Stimulated activated CD8-positive, alpha-beta memory T cell treated with anti-CD3 and anti-CD28 coated beads, Interleukin-15, amount 100 ng/mL, for 4 hours (primary cell): ENCODE results near the gene XPR1.

Source experiments
- DNase-seq, 2 donors: peaks; one replicate each; pipeline ENCODE4 v3.0.0-alpha.2; 2020; ENCODE audit warnings: low read depth in 2 of 2

XPR1 gene

DNA sequence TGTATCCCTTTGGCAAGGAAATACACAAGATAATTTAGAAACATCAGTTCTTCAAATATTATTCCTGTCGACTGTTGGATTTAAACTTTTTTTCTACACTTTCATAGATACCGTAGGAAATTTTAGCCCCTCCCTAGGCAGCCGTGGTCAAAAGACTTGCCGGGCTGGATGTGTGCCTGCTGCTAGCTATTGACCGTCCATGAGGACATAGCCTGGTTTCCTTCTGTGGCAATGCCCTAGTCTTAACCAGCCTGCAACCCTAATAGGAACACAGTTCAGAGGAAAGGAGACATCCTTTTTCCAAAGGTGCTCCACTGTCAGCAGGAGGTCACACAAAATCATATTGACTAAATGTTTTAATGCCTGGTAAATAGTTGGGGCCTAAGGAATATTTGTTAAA is 260.4 kb downstream of the XPR1 start:
- DNase-seq = no peak

GRCh38 chr1:180892675-180893074 is 260.9 kb downstream of the XPR1 start:
- DNase-seq = no peak

DNA sequence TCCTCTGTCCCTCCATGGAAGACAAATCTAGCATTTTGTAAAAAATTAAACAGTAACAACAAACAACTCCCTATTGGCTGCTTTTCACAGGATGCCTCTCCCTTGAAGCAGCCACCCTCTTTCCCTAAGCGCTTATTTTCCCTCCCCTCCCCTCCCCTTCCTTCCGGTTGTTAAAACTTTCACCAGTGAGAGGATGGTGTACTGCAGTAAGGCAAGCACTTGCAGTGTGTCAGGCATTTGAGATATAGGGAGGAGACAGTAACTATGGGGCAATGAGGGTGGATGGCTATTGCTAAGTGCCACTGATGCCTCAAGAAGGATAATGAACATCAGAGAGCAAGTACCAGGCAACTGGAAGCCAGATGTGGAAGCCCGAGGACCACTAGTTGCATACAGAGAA is 261.8 kb downstream of the XPR1 start:
- DNase-seq = no peak

- no peak for DNase-seq
Measured at GRCh38 chr1:180896161-180896560, 264.3 kb downstream of the XPR1 start.

- DNase-seq = no peak
Measured at GRCh38 chr1:180898441-180899219, 266.8 kb downstream of the XPR1 start.

DNA sequence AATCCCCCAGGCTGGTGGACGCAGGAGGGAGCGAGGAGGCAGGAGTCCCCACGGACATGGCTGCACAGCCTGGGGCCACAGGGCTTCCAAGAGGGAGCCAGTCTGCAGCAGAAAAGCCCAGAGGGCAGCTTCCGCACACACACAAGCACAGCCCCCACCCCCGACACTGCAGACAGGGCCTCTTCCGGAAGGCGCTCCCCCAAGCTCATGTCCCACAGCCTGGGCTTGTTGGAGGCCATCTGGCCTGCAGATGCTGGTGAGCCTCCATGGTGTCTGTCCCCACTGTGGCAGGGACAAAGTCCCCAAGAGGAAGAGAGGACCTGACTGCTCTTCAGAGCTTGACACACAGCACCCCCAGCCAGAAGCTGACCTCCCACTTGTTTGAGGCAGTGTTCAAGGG is 267.4 kb downstream of the XPR1 start:
- DNase-seq = no peak

DNA sequence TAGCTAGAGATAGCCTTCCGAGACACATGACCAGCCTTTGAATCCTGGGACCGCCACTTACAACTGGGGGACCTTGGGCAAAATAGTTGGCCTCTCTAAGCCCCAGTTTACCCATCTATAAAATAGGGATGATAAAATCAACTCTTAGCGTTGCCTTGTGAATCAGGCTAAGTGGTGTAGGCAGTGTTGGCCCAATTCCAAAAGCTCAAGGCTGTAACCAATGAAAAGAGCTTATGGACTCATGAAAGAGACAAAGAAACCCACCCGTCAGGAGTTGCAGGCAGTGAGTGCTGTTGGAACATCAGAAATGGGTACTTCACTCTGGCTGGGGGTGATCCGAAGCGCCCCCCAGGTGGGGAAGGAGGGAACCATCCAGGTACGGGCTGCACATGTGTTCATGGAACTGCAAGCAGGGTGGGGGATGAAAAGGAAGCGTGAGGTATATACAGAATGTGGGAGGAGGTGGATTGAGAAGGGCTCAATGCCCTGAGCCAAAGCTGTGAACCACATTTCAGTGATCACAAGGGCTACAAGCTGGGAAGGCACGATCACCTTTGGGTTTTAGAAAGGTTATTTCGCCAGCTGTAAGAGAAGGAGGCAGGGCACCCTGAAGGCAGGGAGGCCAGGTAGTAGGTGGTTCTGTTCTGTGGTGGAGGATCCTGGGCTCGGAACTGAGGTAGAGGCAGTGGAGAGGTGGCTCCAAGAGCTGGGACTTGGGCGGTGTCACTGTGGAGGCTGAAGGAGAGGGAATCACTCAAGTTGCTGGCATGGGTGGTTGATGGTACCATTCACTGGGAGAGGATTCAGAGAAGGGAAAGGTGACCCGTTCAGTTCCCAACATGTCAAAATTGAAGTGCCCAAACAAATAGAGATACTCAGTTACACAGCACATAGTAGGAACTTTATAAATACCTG is 269.5 kb downstream of the XPR1 start:
- DNase-seq = no peak

DNA sequence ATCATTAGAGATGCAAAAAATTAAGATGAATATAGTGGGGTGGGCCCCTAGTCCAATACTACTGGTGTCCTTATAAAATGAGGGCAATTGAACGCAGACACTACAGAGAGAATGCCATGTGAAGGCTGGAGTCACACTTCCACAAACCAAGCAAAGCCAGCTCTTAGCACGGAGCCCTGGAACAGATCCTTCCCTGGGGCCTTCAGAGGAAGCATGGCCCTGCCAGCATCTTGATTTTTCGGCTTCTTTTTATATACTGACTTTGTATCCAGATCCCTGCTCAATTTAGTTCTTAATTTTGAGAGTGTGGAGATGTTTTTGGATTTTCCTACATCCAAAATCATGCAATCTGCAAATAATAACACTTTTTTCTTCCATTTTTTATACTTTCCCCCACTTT is 270.7 kb downstream of the XPR1 start:
- no peak for DNase-seq

GRCh38 chr1:180905927-180906326 is 274.1 kb downstream of the XPR1 start:
- DNase-seq = no peak

DNA sequence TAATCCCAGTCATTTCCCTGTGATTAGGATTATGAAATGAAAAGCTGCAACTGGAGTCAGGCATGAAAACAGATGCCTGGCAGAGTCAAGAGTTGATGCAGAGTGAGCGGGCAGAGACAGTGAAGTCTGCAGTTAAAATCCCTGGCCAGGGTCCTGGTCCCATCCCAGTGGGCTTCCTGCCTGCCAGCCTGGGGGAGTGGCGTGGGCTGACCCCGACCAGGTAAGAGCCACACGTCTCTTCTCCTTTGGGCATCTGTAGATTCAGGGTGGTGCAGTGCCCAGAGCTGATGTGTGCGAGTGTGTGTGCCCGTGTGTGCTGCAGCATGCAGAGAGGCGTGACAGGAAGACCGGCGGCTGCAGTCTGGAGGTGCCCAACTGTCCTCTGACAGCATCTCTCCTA is 274.7 kb downstream of the XPR1 start:
- no peak for DNase-seq

DNA sequence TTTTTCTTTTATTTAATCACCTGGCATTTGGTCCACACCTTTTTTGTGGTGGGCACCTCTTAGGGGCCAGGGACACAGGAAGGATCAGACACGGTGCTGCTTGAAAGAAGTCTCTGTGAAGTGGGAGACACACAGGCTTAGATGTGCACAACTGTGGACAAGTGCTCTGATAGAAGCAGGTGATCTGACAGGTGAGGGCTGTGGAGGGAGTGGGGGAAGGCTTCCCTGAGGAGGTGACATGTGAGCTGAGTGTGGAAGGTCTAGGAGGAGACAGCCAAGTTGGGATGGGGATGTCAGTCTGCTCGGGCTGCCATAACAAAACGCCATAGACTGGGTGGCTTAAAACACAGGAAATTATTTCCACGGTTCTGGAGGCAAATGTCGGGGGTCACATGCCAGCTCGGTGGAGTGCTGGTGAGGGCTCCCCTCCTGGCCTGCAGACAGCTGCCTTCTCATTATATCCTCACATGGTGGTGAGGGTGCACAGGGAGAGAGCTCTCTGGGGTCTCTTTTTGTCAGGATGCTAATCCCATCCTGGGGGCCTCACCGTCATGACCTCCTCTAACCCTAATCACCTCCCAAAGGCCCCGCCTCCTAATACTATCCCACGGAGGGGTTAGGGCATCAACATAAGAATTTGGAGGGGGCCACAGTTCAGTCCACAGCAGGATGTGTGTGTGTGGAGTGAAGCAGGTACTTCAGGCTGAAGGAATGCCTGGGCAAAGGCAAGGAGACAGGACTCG is 275.7 kb downstream of the XPR1 start:
- no peak for DNase-seq

DNA sequence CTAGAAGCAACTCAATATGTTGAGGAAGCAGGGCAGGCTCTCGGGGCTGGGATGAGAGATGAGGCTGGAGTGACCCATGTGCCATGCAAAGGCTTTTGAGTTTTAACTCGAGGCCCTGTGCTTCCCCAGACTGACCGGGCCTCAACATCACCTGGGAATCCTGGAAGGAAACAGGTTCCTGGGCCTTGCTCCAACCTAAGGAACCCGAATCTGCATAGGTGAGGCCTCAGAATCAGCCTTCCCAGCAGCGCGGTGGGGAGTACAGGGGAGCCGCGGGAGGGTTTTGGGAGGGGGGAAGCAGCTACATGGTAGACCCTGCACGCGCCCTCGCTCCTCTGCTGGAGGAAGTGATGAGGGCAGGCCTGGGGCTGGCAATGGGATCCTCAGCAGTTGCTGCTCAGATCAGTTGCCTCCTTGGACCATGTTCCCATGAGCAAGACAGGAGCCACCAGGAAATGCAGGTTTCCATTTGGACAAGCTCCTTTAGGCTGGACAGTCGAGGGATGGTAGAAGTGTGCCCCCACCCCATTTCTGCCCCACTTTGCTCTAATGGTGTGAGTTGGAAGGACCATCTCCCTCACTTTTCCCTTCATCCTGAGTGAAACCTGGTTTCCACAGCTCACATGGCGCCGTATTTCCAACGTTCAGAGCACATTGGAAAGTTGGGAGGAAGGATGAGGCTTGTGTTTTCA is 276.4 kb downstream of the XPR1 start:
- DNase-seq = no peak

- no peak for DNase-seq
Measured at GRCh38 chr1:180909005-180909414, 277.2 kb downstream of the XPR1 start.

GRCh38 chr1:180909462-180909976 is 277.7 kb downstream of the XPR1 start:
- no peak for DNase-seq

DNA sequence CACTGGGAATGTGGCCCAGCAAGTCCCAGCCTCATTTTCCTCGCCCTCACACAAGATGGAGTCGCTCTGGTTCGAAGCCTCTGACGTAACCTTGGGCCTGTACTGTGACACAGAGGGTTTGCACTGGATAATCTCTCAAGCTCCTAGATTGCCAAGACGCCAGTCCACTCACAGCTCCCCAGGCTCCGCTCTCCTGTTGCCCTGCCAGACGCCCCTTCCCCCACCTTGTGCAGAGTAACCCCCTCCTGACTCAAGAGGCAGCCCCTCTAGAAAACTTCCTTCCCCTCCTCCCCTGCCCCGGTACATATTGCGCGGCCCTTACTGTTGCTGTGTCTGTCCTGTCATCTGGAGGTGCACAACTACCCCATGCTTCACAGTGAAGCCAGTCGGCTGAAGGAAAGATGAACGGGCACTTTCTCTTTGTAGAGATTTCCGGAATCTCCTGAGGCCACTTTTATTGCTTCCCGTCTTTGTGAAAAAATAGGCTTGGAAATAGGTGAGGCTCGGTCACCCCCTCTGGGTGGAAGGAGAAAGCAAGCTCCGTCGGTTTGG is 279.9 kb downstream of the XPR1 start:
- DNase-seq = no peak

- no peak for DNase-seq
Measured at GRCh38 chr1:180912211-180912800, 280.5 kb downstream of the XPR1 start.

- no peak for DNase-seq
Measured at GRCh38 chr1:180912801-180913565, 281.2 kb downstream of the XPR1 start, which contains the start of gene KIAA1614. TSS of gene KIAA1614 (plus strand) at chr1:180912897. CDS start at chr1:180913244, 347 bp downstream.

DNA sequence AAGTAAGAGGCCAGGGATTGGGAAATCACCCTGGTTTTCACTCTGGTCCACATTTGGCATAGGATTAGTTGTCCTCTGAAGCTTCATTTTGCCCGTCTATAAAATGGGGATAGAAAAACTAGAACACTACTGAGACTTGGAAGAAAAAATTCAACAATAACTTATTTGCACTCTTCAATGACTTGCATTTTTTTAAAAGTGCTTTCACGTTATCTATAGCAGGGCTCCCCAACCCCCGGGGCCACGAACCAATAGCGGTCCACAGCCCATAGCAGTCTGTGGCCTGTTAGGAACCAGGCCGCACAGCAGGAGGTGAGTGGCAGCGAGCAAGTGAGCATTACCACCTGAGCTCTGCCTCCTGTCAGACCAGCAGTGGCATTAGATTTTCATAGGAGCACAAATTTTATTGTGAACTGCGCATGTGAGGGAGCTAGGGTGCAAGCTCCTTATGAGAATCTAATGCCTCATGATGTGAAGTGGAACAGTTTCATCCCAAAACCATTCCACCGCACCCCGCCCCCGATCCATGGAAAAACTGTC is 283.7 kb downstream of the XPR1 start:
- DNase-seq = no peak

GRCh38 chr1:180916012-180916770 is 284.4 kb downstream of the XPR1 start:
- no peak for DNase-seq
